CD14-positive monocyte (primary cell): ENCODE measurements around the gene NRIP2. TPM values are rescaled to one million over a fixed set of nuclear protein-coding genes. Genes with fewer than 3 reads are reported as not detected.

Experiments
- DNase-seq, 3 donors: peaks; one replicate each; pipeline ENCODE4 v3.0.0-alpha.2; 2011 to 2022
- H2AFZ ChIP-seq: 2 replicates; pipeline ENCODE4 v1.6.0; 2012; ENCODE audit warnings: mild to moderate bottlenecking, low read depth, low read length, inconsistent platforms; ENCODE audit not compliant: insufficient read depth, poor library complexity, severe bottlenecking
- H3K27ac ChIP-seq, 2 donors: 1 replicate in 1 of 2; 2 replicates in 1 of 2; pipeline ENCODE4 v1.5.1; 2012 to 2013; ENCODE audit warnings: low read length in 2 of 2, control low read depth in 1 of 2, inconsistent platforms in 1 of 2, low read depth in 1 of 2, mild to moderate bottlenecking in 1 of 2
- H3K27me3 ChIP-seq, 2 donors: one replicate each; pipeline versions ENCODE4 v1.6.0 to v1.6.1; 2011 to 2013; ENCODE audit warnings: low read length in 2 of 2; ENCODE audit not compliant: control insufficient read depth in 2 of 2, insufficient read depth in 2 of 2
- H3K36me3 ChIP-seq, 2 donors: replicated peaks in 1 of 2; 1 replicate in 1 of 2; 2 replicates in 1 of 2; pipeline versions ENCODE4 v1.5.1 to v1.6.1; 2012 to 2013; ENCODE audit warnings: low read length in 2 of 2, control low read depth in 1 of 2, inconsistent platforms in 1 of 2, mild to moderate bottlenecking in 1 of 2; ENCODE audit not compliant: insufficient read depth in 2 of 2, control insufficient read depth in 1 of 2
- H3K4me1 ChIP-seq, 2 donors: 1 replicate in 1 of 2; 2 replicates in 1 of 2; pipeline versions ENCODE4 v1.5.1 to v1.6.1; 2012 to 2013; ENCODE audit warnings: low read length in 2 of 2, control low read depth in 1 of 2, inconsistent platforms in 1 of 2, mild to moderate bottlenecking in 1 of 2, moderate library complexity in 1 of 2; ENCODE audit not compliant: insufficient read depth in 2 of 2, control insufficient read depth in 1 of 2
- H3K4me2 ChIP-seq: replicated peaks from 2 replicates; pipeline ENCODE3; 2012; ENCODE audit warnings: low read length, moderate library complexity, mild to moderate bottlenecking; ENCODE audit not compliant: poor library complexity, severe bottlenecking; ENCODE audit errors: extremely low read depth
- H3K4me3 ChIP-seq, 3 experiments: fragments of 200-600 bp in 1 of 3; sonication (generic) in 1 of 3; replicated peaks in 1 of 3; 1 replicate in 2 of 3; 2 replicates in 1 of 3; pipeline ENCODE4 v1.5.1; 2011 to 2013; ENCODE audit warnings: low read length in 3 of 3, mild to moderate bottlenecking in 3 of 3, control low read depth in 2 of 3, low read depth in 2 of 3, inconsistent platforms in 1 of 3, moderate library complexity in 1 of 3
- H3K79me2 ChIP-seq: 2 replicates; pipeline ENCODE4 v1.6.0; 2012; ENCODE audit warnings: mild to moderate bottlenecking, control low read depth, inconsistent platforms, low read length, moderate library complexity; ENCODE audit not compliant: insufficient read depth
- H3K9ac ChIP-seq: 2 replicates; pipeline ENCODE4 v1.6.0; 2017; ENCODE audit warnings: low read length, mild to moderate bottlenecking; ENCODE audit not compliant: insufficient read depth, poor library complexity, severe bottlenecking
- H3K9me3 ChIP-seq, 2 donors: replicated peaks in 1 of 2; 1 replicate in 1 of 2; 2 replicates in 1 of 2; pipeline versions ENCODE4 v1.5.1 to v1.6.1; 2012 to 2013; ENCODE audit warnings: low read length in 2 of 2, control low read depth in 1 of 2; ENCODE audit not compliant: control insufficient read depth in 1 of 2, insufficient read depth in 1 of 2
- H4K20me1 ChIP-seq: 2 replicates; pipeline ENCODE4 v1.6.0; 2012; ENCODE audit warnings: mild to moderate bottlenecking, low read length, control low read depth, moderate library complexity; ENCODE audit not compliant: insufficient read depth
- H3K27ac Mint-ChIP-seq, 7 donors: one replicate each; pipeline ENCODE4 v1.8.0; 2020; ENCODE audit warnings: mild to moderate bottlenecking in 7 of 7, mixed read lengths in 7 of 7, moderate library complexity in 6 of 7, inconsistent platforms in 2 of 7
- H3K27me3 Mint-ChIP-seq, 3 donors: one replicate each; pipeline ENCODE4 v1.8.0; 2021 to 2022; ENCODE audit warnings: low read depth in 3 of 3, mild to moderate bottlenecking in 3 of 3, mixed read lengths in 3 of 3, moderate library complexity in 3 of 3, inconsistent platforms in 1 of 3
- H3K36me3 Mint-ChIP-seq, 2 donors: one replicate each; pipeline ENCODE4 v1.8.0; 2020; ENCODE audit warnings: mixed read lengths in 2 of 2, inconsistent platforms in 1 of 2, mild to moderate bottlenecking in 1 of 2
- H3K4me1 Mint-ChIP-seq: one replicate; pipeline ENCODE4 v1.8.0; 2020; ENCODE audit warnings: mild to moderate bottlenecking, mixed read lengths
- H3K4me3 Mint-ChIP-seq, 2 donors: one replicate each; pipeline ENCODE4 v1.8.0; 2020; ENCODE audit warnings: mild to moderate bottlenecking in 2 of 2, mixed read lengths in 2 of 2, moderate library complexity in 1 of 2
- H3K9me3 Mint-ChIP-seq, 7 donors: one replicate each; pipeline ENCODE4 v1.8.0; 2020 to 2022; ENCODE audit warnings: mixed read lengths in 7 of 7, mild to moderate bottlenecking in 6 of 7, moderate library complexity in 6 of 7, inconsistent platforms in 2 of 7
- WGBS: methylation state at CpG from one replicate; pipeline ENCODE4 v1.1.5; 2013; ENCODE audit warnings: missing lambda C conversion rate; ENCODE audit not compliant: insufficient coverage; 5-methylcytosine and 5-hydroxymethylcytosine counted together
- intact Hi-C, 2 donors: fragments of 100-400 bp; cut with micrococcal nuclease; formaldehyde crosslinking; loops; one replicate each; pipeline versions ENCODE4 v1.15.0 to v1.15.1; 2023
- polyA plus RNA-seq, 3 donors: library from polyadenylated mRNA; depleted of rRNA in 1 of 3; unstranded in 2 of 3; stranded (reverse) in 1 of 3; fragments of 300-500 nt in 2 of 3; fragments of >200 nt in 1 of 3; fragmentation: Illumina TruSeq in 2 of 3; gene quantifications; 1 replicate in 2 of 3; 2 replicates in 1 of 3; pipeline ENCODE4 v1.2.3, GENCODE V29; 2012 to 2021
- TF ChIP-seq, protein P1 (sequence below): fragments of 200-600 bp; IDR thresholded peaks from one replicate; pipeline ENCODE4 v1.8.0; 2022; ENCODE audit warnings: antibody characterized with exemption, mild to moderate bottlenecking

The NRIP2 gene
- polyA plus RNA-seq, 3 donors, result 0.19 to 0.24 TPM; not detected in 1

DNA sequence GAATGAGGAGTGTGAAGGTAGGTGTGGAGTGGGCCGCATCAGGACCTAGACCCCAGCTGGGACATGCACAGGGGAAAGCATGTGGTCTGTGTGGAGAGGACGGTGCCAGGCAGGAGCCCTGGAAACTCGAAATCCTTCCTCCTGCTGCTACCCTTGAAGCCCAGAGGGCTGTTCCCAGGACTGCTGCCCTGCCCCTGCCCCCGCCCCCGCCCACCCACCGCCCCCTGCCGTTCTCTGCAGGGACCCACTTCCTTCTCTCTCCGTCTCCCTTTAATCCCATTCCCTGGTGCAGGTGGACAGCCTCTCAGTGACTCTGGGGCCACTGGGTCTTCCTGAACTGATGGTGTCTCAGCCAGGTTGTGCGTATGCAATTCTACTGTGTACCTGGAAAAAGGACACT is 14.4 kb downstream of the NRIP2 start:
- Mint-ChIP-seq H3K27me3 (no peaks in the 10 kb centered on the region), H3K36me3 (peaks cover 80 to 98% of the 10 kb centered on the region in 2 donors), H3K4me3 (no peak overlapping the region), H3K4me1 (no peaks in the 10 kb centered on the region), H3K27ac (no peak overlapping the region), H3K9me3 (no peaks in the 10 kb centered on the region)
- 100% methylated on average over 2 of the region's 9 CpGs for WGBS
- Histone ChIP-seq H3K4me1 (no peaks in the 10 kb centered on the region), H3K9ac (no peak overlapping the region), H3K79me2 (peaks cover 4% of the 10 kb centered on the region), H3K27ac (no peak overlapping the region), H4K20me1 (peaks cover 3% of the 10 kb centered on the region), H3K4me2 (no peak overlapping the region), H3K4me3 (no peak overlapping the region), H2AFZ (no peak overlapping the region), H3K27me3 (no peaks in the 10 kb centered on the region), H3K36me3 (peaks cover 82 to 96% of the 10 kb centered on the region in 2 donors), H3K9me3 (no peaks in the 10 kb centered on the region)
- TF ChIP-seq, protein P1, sequence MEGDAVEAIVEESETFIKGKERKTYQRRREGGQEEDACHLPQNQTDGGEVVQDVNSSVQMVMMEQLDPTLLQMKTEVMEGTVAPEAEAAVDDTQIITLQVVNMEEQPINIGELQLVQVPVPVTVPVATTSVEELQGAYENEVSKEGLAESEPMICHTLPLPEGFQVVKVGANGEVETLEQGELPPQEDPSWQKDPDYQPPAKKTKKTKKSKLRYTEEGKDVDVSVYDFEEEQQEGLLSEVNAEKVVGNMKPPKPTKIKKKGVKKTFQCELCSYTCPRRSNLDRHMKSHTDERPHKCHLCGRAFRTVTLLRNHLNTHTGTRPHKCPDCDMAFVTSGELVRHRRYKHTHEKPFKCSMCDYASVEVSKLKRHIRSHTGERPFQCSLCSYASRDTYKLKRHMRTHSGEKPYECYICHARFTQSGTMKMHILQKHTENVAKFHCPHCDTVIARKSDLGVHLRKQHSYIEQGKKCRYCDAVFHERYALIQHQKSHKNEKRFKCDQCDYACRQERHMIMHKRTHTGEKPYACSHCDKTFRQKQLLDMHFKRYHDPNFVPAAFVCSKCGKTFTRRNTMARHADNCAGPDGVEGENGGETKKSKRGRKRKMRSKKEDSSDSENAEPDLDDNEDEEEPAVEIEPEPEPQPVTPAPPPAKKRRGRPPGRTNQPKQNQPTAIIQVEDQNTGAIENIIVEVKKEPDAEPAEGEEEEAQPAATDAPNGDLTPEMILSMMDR, result no peak
- no peak for DNase-seq
- intact Hi-C loops, result no loop called here

DNA sequence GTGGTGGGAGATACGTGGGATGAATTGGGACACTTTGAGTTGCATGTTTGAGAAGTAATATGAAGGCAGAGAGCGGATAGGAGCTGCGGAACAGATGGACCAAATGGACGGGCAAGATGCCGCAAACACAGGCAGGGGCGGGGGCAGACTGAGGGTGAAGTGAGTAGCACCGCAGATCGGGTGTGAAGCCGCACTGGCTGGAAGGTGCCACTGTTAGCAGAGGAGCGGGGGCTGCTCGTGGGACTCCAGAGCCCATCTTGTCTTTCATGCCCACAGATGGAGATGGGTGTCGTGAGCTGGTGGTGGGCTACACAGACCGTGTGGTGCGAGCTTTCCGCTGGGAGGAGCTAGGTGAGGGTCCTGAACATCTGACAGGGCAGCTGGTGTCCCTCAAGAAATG is 15.0 kb downstream of the NRIP2 start:
- Mint-ChIP-seq H3K27me3 (no peaks in the 10 kb centered on the region), H3K9me3 (no peaks in the 10 kb centered on the region), H3K27ac (peak overlapping the region in 1 of 7 donors; percentile 61), H3K4me1 (no peaks in the 10 kb centered on the region), H3K36me3 (peaks cover 73 to 92% of the 10 kb centered on the region in 2 donors), H3K4me3 (no peak overlapping the region)
- no peaks in the 10 kb centered on the region for H3K9me3 ChIP-seq
- H2AFZ ChIP-seq, result no peak overlapping the region
- TF ChIP-seq, protein P1, result no peak
- H4K20me1 ChIP-seq, result peaks cover 8% of the 10 kb centered on the region
- intact Hi-C loops, result no loop called here
- no peak overlapping the region for H3K4me3 ChIP-seq
- 96% methylated on average over 12 of the region's 15 CpGs for WGBS
- H3K36me3 ChIP-seq, result peaks cover 76 to 94% of the 10 kb centered on the region in 2 donors
- no peak overlapping the region for H3K4me2 ChIP-seq
- H3K4me1 ChIP-seq, result no peaks in the 10 kb centered on the region
- H3K27ac ChIP-seq, result no peak overlapping the region
- H3K79me2 ChIP-seq, result peaks cover 10% of the 10 kb centered on the region
- no peaks in the 10 kb centered on the region for H3K27me3 ChIP-seq
- no peak overlapping the region for H3K9ac ChIP-seq
- no peak for DNase-seq
